OCI-LY1 (cell line): ENCODE results near the gene ARRDC2.

Experiments
- H2AFZ ChIP-seq: fragments of 200-600 bp; sonication (generic), shearing (Covaris generic); 2 replicates; pipeline ENCODE4 v1.6.0; 2014; ENCODE audit warnings: antibody characterized with exemption, mild to moderate bottlenecking, low read length
- H3F3A ChIP-seq: fragments of 200-600 bp; sonication (generic), shearing (Covaris generic); 2 replicates; pipeline ENCODE4 v1.6.0; 2014; ENCODE audit warnings: mild to moderate bottlenecking, antibody characterized with exemption, low read length, moderate library complexity; ENCODE audit not compliant: insufficient read depth
- H3K27ac ChIP-seq: fragments of 200-600 bp; sonication (generic); 2 replicates; pipeline ENCODE4 v1.5.1; 2014; ENCODE audit warnings: low read length, mixed run types, mild to moderate bottlenecking, low read depth; ENCODE audit not compliant: poor library complexity, severe bottlenecking
- H3K27me3 ChIP-seq: fragments of 200-600 bp; sonication (generic); 2 replicates; pipeline ENCODE4 v1.6.0; 2014; ENCODE audit warnings: antibody characterized with exemption, mild to moderate bottlenecking, low read length, moderate library complexity; ENCODE audit not compliant: insufficient read depth
- H3K36me3 ChIP-seq: fragments of 200-600 bp; sonication (generic); 2 replicates; pipeline ENCODE4 v1.6.1; 2014; ENCODE audit warnings: mild to moderate bottlenecking, antibody characterized with exemption, low read length, moderate library complexity, mixed read lengths; ENCODE audit not compliant: insufficient read depth
- H3K4me1 ChIP-seq: fragments of 200-600 bp; sonication (generic); 2 replicates; pipeline ENCODE4 v1.5.1; 2014; ENCODE audit warnings: mild to moderate bottlenecking, low read length, moderate library complexity; ENCODE audit not compliant: insufficient read depth, severe bottlenecking
- H3K4me2 ChIP-seq: fragments of 200-600 bp; sonication (generic), shearing (Covaris generic); 2 replicates; pipeline ENCODE4 v1.6.1; 2014; ENCODE audit warnings: low read length
- H3K4me3 ChIP-seq: fragments of 200-600 bp; sonication (generic); 2 replicates; pipeline ENCODE4 v1.5.1; 2014; ENCODE audit warnings: low read length, low read depth, mild to moderate bottlenecking, mixed read lengths; ENCODE audit not compliant: poor library complexity, severe bottlenecking
- H3K79me2 ChIP-seq: fragments of 200-600 bp; shearing (Covaris generic); 2 replicates; pipeline ENCODE4 v1.6.1; 2016; ENCODE audit warnings: mixed run types, low read length, mixed read lengths; ENCODE audit not compliant: insufficient read depth
- H3K9ac ChIP-seq: fragments of 200-600 bp; sonication (generic), shearing (Covaris generic); 2 replicates; pipeline ENCODE4 v1.6.1; 2014; ENCODE audit warnings: mild to moderate bottlenecking, low read length, mixed read lengths
- H3K9me2 ChIP-seq: fragments of 200-600 bp; sonication (generic), shearing (Covaris generic); 2 replicates; pipeline ENCODE4 v1.6.1; 2014; ENCODE audit warnings: low read depth, mild to moderate bottlenecking, low read length, mixed read lengths
- H3K9me3 ChIP-seq: fragments of 200-600 bp; shearing (Covaris generic); 2 replicates; pipeline ENCODE4 v1.6.1; 2014; ENCODE audit warnings: low read length, mixed read lengths
- H4K20me1 ChIP-seq: fragments of 200-600 bp; sonication (generic), shearing (Covaris generic); 2 replicates; pipeline ENCODE4 v1.6.0; 2016; ENCODE audit warnings: mild to moderate bottlenecking, low read length; ENCODE audit not compliant: insufficient read depth
- EZH2 ChIP-seq: fragments of 200-600 bp; sonication (generic), shearing (Covaris generic); IDR thresholded peaks from 2 replicates; pipeline ENCODE4 v1.8.0; 2017; ENCODE audit warnings: borderline replicate concordance, mixed run types, mild to moderate bottlenecking, antibody characterized with exemption, low read length, moderate library complexity, mixed read lengths
- TF ChIP-seq, protein P1 (sequence below): fragments of 200-600 bp; sonication (generic), shearing (Covaris generic); IDR thresholded peaks from 2 replicates; pipeline ENCODE4 v1.5.1; 2017; ENCODE audit warnings: mild to moderate bottlenecking, antibody characterized with exemption, low read length, moderate library complexity, mixed read lengths

Gene ARRDC2

DNA sequence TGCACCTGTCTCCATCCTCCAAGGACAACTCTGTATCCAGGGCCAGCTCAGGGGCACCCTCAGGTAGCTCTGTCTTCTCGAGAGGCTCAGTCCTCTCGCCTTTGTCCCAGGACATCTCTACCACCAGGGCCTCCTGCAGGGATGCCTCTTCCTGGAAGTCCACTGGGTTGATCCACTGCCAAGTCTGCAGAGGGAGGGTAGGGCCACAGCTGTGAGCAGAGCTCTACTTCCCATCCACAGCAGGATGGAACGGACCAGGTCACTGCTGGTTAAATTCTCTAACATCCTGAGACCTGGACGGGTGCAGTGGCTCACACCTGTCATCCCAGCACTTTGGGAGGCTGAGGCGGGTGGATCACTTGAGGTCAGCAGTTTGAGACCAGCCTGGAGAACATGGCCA is 51.9 kb downstream of the ARRDC2 start:
- Histone ChIP-seq H3K4me2 (no peak overlapping the region), H3K79me2 (no peaks in the 10 kb centered on the region), H3K9ac (no peak overlapping the region), H3K9me2 (no peaks in the 10 kb centered on the region), H4K20me1 (no peaks in the 10 kb centered on the region), H3F3A (no peaks in the 10 kb centered on the region), H3K36me3 (no peaks in the 10 kb centered on the region), H3K27ac (peak overlapping the region; percentile 35), H3K4me1 (peaks cover 13% of the 10 kb centered on the region), H3K4me3 (no peak overlapping the region), H3K9me3 (no peaks in the 10 kb centered on the region), H3K27me3 (no peaks in the 10 kb centered on the region), H2AFZ (no peak overlapping the region)
- no peak for TF ChIP-seq EZH2
- TF ChIP-seq, protein P1, sequence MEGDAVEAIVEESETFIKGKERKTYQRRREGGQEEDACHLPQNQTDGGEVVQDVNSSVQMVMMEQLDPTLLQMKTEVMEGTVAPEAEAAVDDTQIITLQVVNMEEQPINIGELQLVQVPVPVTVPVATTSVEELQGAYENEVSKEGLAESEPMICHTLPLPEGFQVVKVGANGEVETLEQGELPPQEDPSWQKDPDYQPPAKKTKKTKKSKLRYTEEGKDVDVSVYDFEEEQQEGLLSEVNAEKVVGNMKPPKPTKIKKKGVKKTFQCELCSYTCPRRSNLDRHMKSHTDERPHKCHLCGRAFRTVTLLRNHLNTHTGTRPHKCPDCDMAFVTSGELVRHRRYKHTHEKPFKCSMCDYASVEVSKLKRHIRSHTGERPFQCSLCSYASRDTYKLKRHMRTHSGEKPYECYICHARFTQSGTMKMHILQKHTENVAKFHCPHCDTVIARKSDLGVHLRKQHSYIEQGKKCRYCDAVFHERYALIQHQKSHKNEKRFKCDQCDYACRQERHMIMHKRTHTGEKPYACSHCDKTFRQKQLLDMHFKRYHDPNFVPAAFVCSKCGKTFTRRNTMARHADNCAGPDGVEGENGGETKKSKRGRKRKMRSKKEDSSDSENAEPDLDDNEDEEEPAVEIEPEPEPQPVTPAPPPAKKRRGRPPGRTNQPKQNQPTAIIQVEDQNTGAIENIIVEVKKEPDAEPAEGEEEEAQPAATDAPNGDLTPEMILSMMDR: no peak

DNA sequence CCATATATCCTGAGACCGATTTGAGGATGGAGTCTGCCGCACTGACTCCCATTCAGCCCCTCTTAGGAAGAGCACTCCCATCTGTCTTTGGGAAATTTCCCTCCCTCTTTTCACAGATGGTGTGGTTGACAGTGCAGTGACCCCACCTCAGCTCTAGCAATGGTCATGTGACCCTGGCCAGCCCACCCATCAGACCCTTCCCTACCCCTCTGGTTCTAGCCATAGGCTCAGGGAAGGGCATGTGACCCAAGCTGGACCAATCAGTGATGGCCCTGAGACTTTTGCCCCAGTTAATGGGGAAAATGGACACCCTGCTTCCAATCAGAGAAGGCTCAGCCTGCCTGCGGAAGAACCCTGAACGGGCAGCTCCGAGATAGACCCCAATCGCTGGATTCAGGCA is 52.5 kb downstream of the ARRDC2 start:
- Histone ChIP-seq H3K4me2 (no peak overlapping the region), H2AFZ (no peak overlapping the region)

DNA sequence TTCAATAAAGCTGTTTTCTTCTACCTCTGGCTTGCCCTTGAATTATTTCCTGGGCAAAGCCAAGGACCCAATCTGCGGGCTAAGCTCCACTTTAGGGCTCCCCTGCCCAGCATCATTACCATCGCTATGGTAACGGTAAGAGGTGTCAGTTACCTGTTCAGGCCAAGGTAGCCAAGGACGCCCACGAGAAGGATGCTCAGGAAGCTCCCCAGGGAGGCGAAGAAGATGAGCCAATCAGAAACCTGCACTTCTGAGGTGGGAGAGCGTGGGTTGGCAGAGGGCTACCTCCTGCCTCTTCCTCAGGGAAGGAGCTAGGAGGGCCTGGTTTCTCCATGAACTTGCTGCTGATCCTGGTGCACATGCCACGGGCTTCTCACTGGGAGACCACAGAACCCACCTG is 54.1 kb downstream of the ARRDC2 start:
- no peaks in the 10 kb centered on the region for H4K20me1 ChIP-seq
- no peak overlapping the region for H3K4me3 ChIP-seq
- no peak overlapping the region for H2AFZ ChIP-seq
- no peaks in the 10 kb centered on the region for H3K9me2 ChIP-seq
- H3K27me3 ChIP-seq: no peaks in the 10 kb centered on the region
- H3K4me1 ChIP-seq: peaks cover 13% of the 10 kb centered on the region
- no peaks in the 10 kb centered on the region for H3K36me3 ChIP-seq
- no peaks in the 10 kb centered on the region for H3K9me3 ChIP-seq
- no peaks in the 10 kb centered on the region for H3F3A ChIP-seq
- no peaks in the 10 kb centered on the region for H3K79me2 ChIP-seq
- H3K9ac ChIP-seq: no peak overlapping the region
- no peak overlapping the region for H3K4me2 ChIP-seq
- no peak overlapping the region for H3K27ac ChIP-seq
- no peak for TF ChIP-seq EZH2
- TF ChIP-seq, protein P1: no peak

More for the DNA sequence above, 52.5 kb downstream of the ARRDC2 start:
- Histone ChIP-seq H3K27ac (no peak overlapping the region), H3K4me1 (peaks cover 13% of the 10 kb centered on the region), H3K9ac (no peak overlapping the region), H3K79me2 (no peaks in the 10 kb centered on the region), H3F3A (no peaks in the 10 kb centered on the region), H3K9me3 (no peaks in the 10 kb centered on the region), H3K36me3 (no peaks in the 10 kb centered on the region), H3K27me3 (no peaks in the 10 kb centered on the region), H3K4me3 (no peak overlapping the region), H4K20me1 (no peaks in the 10 kb centered on the region), H3K9me2 (no peaks in the 10 kb centered on the region)
- TF ChIP-seq, protein P1: no peak
- no peak for TF ChIP-seq EZH2
